ENCODE results near the gene CCDC15.
"Not testable (repeated sequence)": the region's sequence is repeated elsewhere in the genome, so short reads cannot be mapped to it uniquely, and the experiment has no call there.

The CCDC15 gene

DNA sequence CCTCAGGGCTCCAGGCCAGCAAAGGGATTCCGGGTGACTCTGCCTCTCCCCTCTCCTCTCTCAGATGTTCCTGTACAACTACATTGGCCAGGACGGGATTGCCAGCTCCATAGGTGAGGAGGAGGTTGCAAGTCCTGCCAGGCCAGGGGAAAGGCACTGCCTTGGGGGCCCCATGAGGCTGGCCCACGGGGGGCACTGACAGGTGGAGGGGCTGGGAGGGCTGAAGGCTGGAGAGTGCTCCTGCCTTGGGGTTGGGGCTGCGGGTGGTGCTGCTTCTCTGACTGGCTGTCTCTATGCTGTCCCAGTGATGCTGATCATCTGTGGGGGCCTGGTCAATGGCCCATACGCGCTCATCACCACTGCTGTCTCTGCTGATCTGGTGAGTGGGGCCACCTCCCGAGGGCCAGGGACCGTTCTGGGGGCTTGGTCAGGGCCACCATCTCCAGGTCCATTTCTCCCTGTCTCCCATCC lies 130.8 kb downstream of the CCDC15 start:
- DNase-seq: no peak

DNA sequence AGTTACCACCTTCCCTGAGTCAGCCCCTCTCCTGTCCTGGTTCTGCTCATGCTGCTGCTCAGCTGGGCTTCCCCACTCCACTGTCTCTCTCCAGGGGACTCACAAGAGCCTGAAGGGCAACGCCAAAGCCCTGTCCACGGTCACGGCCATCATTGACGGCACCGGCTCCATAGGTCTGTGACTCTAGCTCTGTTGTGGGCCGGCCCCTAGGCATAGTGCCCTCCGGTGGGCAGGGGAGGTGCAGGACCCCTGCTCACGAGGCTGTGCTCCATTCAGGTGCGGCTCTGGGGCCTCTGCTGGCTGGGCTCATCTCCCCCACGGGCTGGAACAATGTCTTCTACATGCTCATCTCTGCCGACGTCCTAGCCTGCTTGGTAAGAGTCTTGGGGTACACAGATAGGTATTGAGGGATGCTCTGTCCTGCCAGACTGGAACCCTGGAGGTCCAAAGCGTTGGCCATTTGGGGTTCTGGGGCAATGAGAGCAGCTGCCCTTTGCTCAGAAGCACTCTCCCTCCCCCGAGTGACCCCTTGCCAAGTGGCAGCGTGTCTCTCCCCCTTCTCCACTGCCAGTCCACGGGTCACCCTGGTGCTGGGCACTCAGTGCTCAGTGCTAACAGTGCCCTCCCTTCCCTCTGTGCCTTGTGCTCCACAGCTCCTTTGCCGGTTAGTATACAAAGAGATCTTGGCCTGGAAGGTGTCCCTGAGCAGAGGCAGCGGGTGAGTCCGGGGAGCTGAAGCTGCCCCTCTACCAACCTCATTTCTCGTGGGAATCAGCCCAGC lies 131.5 kb downstream of the CCDC15 start:
- no peak for DNase-seq

DNA sequence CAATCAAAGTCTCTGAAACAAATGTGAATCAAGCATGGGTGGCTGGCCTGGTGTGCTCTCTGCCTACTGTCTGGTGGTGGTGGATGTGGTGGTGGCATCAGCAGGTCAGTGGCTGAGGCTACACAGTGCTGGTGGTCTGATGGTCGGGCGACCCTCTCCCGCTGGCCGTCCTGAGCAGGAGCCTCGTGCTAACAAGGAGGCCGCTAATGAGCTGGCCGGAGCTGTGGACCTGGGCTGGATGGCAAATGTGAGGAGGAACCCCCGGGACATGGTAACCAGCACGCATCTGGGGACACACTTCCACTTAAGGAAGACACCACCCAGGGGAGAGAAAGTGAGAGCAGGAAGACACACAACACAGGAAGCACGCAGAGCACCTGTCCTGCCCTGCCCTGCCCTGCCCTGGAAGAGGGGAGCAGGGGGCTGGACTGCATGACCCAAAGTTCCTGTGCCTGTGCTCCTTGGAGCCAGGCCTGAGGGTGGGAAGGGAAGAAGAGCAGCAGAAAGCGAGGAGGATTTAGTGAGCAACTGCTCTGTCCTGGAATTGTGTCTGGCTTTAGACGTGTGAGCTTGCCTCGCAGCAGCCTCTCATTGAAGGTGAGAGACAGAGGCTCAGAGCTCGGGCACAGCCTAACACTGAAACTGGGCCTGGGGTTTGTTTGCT lies 132.8 kb downstream of the CCDC15 start:
- DNase-seq: no peak

DNA sequence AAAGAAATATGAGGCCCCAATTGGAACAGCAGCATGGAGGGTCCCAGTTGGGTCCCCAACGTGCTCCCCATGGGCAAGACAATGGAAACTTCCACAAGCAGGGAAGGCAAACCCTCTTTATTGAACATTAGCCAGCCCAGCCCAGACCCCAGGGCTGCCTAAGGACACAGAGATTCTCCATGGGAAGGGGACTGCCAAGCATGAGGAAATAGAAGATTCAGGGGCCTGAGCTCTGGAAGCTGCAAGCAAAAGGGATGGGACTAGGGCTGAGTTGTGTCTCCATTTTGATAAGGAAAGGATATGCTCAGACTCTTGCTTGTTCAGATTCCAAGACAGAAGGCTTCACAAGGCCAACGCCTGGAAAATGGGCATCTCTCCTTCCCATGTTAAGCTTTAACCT lies 134.1 kb downstream of the CCDC15 start:
- no peak for DNase-seq

DNA sequence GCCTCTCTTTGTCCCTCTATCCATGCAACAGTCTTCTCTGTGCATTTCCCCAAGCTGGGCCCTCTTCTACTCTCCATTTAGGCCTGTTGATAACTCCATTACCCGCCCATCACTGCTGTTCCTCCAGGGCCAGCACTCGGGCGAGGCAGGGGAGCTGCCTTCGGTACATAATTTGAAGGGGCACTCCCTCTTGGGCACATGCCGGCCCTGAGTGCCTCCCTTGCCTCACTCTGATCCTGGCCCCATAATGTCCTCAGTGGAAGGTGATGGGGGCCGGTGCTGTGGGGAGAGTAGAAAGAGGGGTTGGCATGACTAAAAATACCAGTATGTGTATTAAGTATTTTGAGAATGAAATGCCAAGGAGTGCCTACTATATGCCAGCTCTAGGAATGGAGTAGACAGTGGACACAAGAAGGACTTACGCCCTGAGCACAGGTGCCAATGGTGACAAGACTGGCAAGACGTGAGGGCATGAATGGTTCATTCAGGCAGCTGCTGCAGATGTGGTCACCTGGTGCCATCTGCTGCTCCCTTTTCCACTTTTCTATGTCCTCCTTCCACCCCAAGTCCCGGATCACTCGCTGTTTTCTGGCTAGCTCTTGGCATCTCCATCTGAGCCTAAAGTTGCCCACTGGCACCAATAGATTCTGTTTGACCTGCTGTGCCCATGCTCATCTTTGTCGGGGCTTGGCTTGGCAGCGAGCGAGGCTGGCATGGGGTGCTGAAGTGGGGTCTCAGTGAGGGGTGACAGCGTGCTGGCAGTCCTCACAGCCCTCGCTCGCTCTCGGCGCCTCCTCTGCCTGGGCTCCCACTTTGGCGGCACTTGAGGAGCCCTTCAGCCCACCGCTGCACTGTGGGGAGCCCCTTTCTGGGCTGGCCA lies 134.8 kb downstream of the CCDC15 start:
- no peak for DNase-seq

DNA sequence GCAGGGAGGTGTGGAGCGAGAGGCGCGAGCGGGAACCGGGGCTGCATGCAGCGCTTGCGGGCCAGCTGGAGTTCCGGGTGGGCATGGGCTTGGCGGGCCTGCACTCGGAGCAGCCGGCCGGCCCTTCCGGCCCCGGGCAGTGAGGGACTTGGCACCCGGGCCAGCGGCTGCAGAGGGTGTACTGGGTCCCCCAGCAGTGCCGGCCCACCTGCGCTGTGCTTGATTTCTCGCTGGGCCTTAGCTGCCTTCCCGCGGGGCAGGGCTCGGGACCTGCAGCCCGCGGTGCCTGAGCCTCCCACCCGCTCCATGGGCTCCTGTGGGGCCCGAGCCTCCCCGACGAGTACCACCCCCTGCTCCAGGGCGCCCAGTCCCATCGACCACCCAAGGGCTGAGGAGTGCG lies 135.5 kb downstream of the CCDC15 start:
- not testable (repeated sequence) for DNase-seq

DNA sequence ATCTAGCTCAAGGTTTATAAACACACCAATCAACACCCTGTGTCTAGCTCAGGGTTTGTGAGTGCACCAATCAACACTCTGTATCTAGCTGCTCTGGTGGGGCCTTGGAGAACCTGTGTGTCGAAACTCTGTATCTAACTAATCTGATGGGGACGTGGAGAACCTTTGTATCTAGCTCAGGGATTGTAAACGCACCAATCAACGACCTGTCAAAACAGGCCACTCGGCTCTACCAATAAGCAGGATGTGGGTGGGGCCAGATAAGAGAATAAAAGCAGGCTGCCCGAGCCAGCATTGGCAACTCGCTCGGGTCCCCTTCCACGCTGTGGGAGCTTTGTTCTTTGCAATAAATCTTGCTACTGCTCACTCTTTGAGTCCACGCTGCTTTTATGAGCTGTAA lies 136.1 kb downstream of the CCDC15 start:
- not testable (repeated sequence) for DNase-seq

DNA sequence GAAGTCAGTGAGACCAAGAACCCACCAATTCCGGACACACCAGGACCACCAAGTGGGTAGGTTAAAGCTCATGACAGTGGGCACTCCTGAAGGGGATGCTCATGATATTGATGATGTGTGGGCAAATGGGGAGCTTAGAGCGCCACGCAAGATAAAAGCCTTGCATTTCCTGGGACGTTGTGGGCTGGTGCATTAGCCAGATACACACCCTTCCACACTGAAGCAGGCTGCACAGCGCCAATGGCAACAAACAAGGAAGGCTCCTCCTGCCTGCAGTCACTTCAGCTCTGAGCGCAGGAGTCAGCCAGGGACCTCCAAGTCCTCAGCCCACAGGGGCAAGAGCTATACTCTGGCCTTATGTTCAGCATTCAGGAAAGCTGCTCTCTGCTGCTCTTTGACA lies 136.8 kb downstream of the CCDC15 start:
- no peak for DNase-seq
